ENCODE results near the gene CGN.
"Not testable (repeated sequence)": the region's sequence is repeated elsewhere in the genome, so short reads cannot be mapped to it uniquely, and the experiment has no call there.

CGN gene

DNA sequence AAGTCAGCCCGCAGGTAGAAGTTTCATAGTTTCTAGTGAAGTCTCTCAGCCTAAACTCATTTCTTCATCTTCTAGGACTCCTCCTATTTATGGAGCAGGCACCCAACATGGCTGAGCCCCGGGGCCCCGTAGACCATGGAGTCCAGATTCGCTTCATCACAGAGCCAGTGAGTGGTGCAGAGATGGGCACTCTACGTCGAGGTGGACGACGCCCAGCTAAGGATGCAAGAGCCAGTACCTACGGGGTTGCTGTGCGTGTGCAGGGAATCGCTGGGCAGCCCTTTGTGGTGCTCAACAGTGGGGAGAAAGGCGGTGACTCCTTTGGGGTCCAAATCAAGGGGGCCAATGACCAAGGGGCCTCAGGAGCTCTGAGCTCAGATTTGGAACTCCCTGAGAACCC is 7.2 kb downstream of the CGN start:
- TF ChIP-seq, protein P1, sequence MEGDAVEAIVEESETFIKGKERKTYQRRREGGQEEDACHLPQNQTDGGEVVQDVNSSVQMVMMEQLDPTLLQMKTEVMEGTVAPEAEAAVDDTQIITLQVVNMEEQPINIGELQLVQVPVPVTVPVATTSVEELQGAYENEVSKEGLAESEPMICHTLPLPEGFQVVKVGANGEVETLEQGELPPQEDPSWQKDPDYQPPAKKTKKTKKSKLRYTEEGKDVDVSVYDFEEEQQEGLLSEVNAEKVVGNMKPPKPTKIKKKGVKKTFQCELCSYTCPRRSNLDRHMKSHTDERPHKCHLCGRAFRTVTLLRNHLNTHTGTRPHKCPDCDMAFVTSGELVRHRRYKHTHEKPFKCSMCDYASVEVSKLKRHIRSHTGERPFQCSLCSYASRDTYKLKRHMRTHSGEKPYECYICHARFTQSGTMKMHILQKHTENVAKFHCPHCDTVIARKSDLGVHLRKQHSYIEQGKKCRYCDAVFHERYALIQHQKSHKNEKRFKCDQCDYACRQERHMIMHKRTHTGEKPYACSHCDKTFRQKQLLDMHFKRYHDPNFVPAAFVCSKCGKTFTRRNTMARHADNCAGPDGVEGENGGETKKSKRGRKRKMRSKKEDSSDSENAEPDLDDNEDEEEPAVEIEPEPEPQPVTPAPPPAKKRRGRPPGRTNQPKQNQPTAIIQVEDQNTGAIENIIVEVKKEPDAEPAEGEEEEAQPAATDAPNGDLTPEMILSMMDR (IDR thresholded peaks at IDR 0.05; ENCODE audit: insufficient read depth, low read length, poor library complexity, severe bottlenecking), result no peak
- H3K27me3 ChIP-seq (replicated peaks; ENCODE audit: control insufficient read depth, insufficient read depth, low read length), result no peaks in the 10 kb centered on the region
- DNase-seq (ENCODE audit: extremely low read depth, insufficient read length), result no peak
- H3K36me3 ChIP-seq (ENCODE audit: control insufficient read depth, insufficient read depth, low read length), result no peaks in the 10 kb centered on the region
- H3K4me3 ChIP-seq (replicated peaks; ENCODE audit: low read depth, low read length), result no peak overlapping the region

DNA sequence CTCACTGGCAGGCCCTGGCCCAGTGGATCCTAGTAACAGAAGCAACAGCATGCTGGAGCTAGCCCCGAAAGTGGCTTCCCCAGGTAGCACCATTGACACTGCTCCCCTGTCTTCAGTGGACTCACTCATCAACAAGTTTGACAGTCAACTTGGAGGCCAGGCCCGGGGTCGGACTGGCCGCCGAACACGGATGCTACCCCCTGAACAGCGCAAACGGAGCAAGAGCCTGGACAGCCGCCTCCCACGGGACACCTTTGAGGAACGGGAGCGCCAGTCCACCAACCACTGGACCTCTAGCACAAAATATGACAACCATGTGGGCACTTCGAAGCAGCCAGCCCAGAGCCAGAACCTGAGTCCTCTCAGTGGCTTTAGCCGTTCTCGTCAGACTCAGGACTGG is 7.7 kb downstream of the CGN start:
- H3K36me3 ChIP-seq (ENCODE audit: control insufficient read depth, insufficient read depth, low read length), result no peaks in the 10 kb centered on the region
- TF ChIP-seq, protein P1 (IDR thresholded peaks at IDR 0.05; ENCODE audit: insufficient read depth, low read length, poor library complexity, severe bottlenecking), result no peak
- no peak for DNase-seq (ENCODE audit: extremely low read depth, insufficient read length)
- H3K4me3 ChIP-seq (replicated peaks; ENCODE audit: low read depth, low read length), result no peak overlapping the region
- H3K27me3 ChIP-seq (replicated peaks; ENCODE audit: control insufficient read depth, insufficient read depth, low read length), result no peaks in the 10 kb centered on the region

DNA sequence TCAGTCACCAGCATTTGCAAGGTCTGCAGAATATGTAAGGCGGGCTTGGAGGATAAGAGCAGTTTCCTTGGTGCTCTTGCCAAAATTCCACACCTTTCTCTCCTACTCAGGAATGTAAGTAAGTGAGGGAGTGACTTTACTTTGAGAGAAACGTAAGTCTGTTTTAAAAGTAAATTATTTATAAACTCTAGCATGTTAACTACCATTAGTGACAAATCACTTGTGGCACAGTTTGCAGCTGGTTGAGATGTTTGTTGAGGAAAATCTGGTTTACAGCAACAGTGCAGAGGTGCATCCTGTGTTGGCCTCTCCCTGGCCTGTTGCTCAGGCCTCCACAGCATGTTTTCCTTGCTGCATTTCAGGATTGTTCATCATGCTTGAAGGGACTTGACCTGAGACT is 8.5 kb downstream of the CGN start:
- Histone ChIP-seq H3K27me3 (replicated peaks; ENCODE audit: control insufficient read depth, insufficient read depth, low read length) (no peaks in the 10 kb centered on the region), H3K4me3 (replicated peaks; ENCODE audit: low read depth, low read length) (no peak overlapping the region), H3K36me3 (ENCODE audit: control insufficient read depth, insufficient read depth, low read length) (no peaks in the 10 kb centered on the region)
- TF ChIP-seq, protein P1 (IDR thresholded peaks at IDR 0.05; ENCODE audit: insufficient read depth, low read length, poor library complexity, severe bottlenecking), result no peak
- no peak for DNase-seq (ENCODE audit: extremely low read depth, insufficient read length)

DNA sequence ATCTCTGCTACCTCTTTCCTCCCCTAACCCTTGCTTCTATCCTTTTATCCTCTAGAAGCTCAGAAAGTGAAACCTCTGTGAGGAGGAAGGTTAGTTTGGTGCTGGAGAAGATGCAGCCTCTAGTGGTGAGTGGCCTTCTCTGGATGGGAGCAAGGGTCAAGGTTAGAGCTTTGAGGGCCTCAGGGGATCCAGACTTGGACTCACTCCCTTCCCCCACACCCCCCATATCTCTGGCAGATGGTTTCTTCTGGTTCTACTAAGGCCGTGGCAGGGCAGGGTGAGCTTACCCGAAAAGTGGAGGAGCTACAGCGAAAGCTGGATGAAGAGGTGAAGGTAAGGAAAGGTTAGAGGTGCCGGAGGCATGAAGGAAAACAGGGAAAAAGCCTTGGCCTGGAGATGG is 9.2 kb downstream of the CGN start:
- Histone ChIP-seq H3K27me3 (replicated peaks; ENCODE audit: control insufficient read depth, insufficient read depth, low read length) (no peaks in the 10 kb centered on the region), H3K4me3 (replicated peaks; ENCODE audit: low read depth, low read length) (no peak overlapping the region), H3K36me3 (ENCODE audit: control insufficient read depth, insufficient read depth, low read length) (no peaks in the 10 kb centered on the region)
- no peak for DNase-seq (ENCODE audit: extremely low read depth, insufficient read length)
- TF ChIP-seq, protein P1 (IDR thresholded peaks at IDR 0.05; ENCODE audit: insufficient read depth, low read length, poor library complexity, severe bottlenecking), result peak; percentile 42

DNA sequence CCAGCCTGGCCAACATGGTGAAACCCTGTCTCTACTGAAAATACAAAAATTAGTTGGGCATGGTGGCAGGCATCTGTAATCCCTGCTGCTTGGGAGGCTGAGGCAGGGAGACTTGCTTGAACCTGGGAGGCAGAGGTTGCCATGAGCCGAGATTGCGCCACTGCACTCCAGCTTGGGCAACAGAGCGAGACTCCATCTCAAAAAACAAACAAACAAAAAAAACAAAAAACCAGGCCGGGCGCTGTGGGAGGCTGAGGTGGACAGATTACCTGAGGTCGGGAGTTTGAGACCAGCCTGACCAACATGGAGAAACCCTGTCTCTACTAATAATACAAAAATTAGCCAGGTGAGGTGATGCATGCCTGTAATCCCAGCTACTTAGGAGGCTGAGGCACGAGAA is 11.2 kb downstream of the CGN start:
- H3K27me3 ChIP-seq (replicated peaks; ENCODE audit: control insufficient read depth, insufficient read depth, low read length); DNase-seq (ENCODE audit: extremely low read depth, insufficient read length); H3K36me3 ChIP-seq (ENCODE audit: control insufficient read depth, insufficient read depth, low read length); H3K4me3 ChIP-seq (replicated peaks; ENCODE audit: low read depth, low read length): not testable (repeated sequence)

DNA sequence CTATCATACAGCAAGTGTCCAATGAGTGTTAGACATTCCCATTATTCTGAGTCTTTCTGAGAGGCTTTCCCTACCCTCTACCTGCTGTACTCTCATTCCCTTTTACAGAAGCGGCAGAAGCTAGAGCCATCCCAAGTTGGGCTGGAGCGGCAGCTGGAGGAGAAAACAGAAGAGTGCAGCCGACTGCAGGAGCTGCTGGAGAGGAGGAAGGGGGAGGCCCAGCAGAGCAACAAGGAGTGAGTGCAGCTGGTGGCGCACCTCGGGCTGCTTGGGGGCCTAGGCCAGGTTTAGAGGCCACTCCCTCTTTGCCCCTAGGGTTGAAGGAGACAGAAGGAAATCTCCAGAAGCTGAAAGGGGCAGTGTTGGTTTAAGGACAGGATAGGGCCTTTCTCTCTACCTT is 12.1 kb downstream of the CGN start:
- TF ChIP-seq, protein P1 (IDR thresholded peaks at IDR 0.05; ENCODE audit: insufficient read depth, low read length, poor library complexity, severe bottlenecking), result no peak
- no peaks in the 10 kb centered on the region for H3K36me3 ChIP-seq (ENCODE audit: control insufficient read depth, insufficient read depth, low read length)

More for the DNA sequence above, 12.1 kb downstream of the CGN start:
- Histone ChIP-seq H3K27me3 (replicated peaks; ENCODE audit: control insufficient read depth, insufficient read depth, low read length) (no peaks in the 10 kb centered on the region), H3K4me3 (replicated peaks; ENCODE audit: low read depth, low read length) (no peak overlapping the region)
- DNase-seq (ENCODE audit: extremely low read depth, insufficient read length), result no peak

Measured in GM06990 (cell line).